Urothelium cell line (cell line): ENCODE measurements around the gene BDH2.

Experiments used
- DNase-seq: peaks from one replicate; pipeline ENCODE4 v3.0.0; 2011; ENCODE audit warnings: low spot score, mixed read lengths
- FAIRE-seq: peaks from 2 replicates; lab custom pipeline; 2011; peaks lifted over from hg19 to GRCh38; lab: Jason Lieb, UNC

The BDH2 gene

GRCh38 chr4:103099691-103100392, at the start of gene BDH2:
TSS of gene BDH2 (minus strand) at chr4:103099834. CDS start at chr4:103096254, 3,580 bp downstream.
- FAIRE-seq (no peak), DNase-seq (peak; percentile 84)

- DNase-seq: no peak
- FAIRE-seq: no peak
These were observed 45.3 kb upstream of the BDH2 start for GRCh38 chr4:103144926-103145325.

GRCh38 chr4:103137446-103137827, 37.8 kb upstream of the BDH2 start:
- no peak for FAIRE-seq
- DNase-seq: no peak

- DNase-seq (no peak), FAIRE-seq (no peak)
These were observed 37.2 kb upstream of the BDH2 start for GRCh38 chr4:103136671-103137445.

- no peak for FAIRE-seq
- DNase-seq: no peak
These were observed 29.5 kb upstream of the BDH2 start for GRCh38 chr4:103129174-103129573.

- DNase-seq (no peak), FAIRE-seq (no peak)
These were observed 26.5 kb upstream of the BDH2 start for GRCh38 chr4:103126126-103126525.

- DNase-seq: no peak
- FAIRE-seq: no peak
These were observed 23.5 kb upstream of the BDH2 start for GRCh38 chr4:103123114-103123513.

- FAIRE-seq (no peak), DNase-seq (no peak)
These were observed 18.5 kb upstream of the BDH2 start for GRCh38 chr4:103118166-103118565.

GRCh38 chr4:103111598-103111997, 12.0 kb upstream of the BDH2 start:
- no peak for DNase-seq
- no peak for FAIRE-seq

- FAIRE-seq: no peak
- DNase-seq: no peak
These were observed 8.9 kb upstream of the BDH2 start for GRCh38 chr4:103108542-103108941.

GRCh38 chr4:103105558-103106356, 6.1 kb upstream of the BDH2 start:
- FAIRE-seq: no peak

GRCh38 chr4:103104886-103105285, 5.3 kb upstream of the BDH2 start:
- DNase-seq (no peak), FAIRE-seq (no peak)

More at GRCh38 chr4:103105558-103106356, 6.1 kb upstream of the BDH2 start:
- no peak for DNase-seq

- DNase-seq (no peak), FAIRE-seq (no peak)
These were observed 1.1 kb upstream of the BDH2 start for GRCh38 chr4:103100691-103101090.

GRCh38 chr4:103098756-103099440, 736 bp downstream of the BDH2 start:
- DNase-seq (no peak), FAIRE-seq (no peak)

- DNase-seq: no peak
- FAIRE-seq: no peak
These were observed 1.3 kb downstream of the BDH2 start for GRCh38 chr4:103098341-103098740.

- DNase-seq: no peak
- no peak for FAIRE-seq
These were observed 2.5 kb downstream of the BDH2 start for GRCh38 chr4:103097112-103097511.

GRCh38 chr4:103095080-103095479, 4.6 kb downstream of the BDH2 start:
- FAIRE-seq (no peak), DNase-seq (no peak)

- DNase-seq: no peak
- no peak for FAIRE-seq
These were observed 7.4 kb downstream of the BDH2 start for GRCh38 chr4:103092245-103092644.

GRCh38 chr4:103091601-103092223, 7.9 kb downstream of the BDH2 start:
- no peak for FAIRE-seq
- DNase-seq: peak; percentile 19

- no peak for FAIRE-seq
- DNase-seq: no peak
These were observed 10.2 kb downstream of the BDH2 start for GRCh38 chr4:103089481-103089880.
